KMS-11 (cell line): Measurements from ENCODE around the gene TAF11.

Experiments used
- H2AFZ ChIP-seq: fragments of 200-600 bp; sonication (generic); 2 replicates; pipeline ENCODE4 v1.6.1; 2016; ENCODE audit warnings: antibody characterized with exemption, mixed run types, low read depth
- H3K27ac ChIP-seq: fragments of 200-600 bp; sonication (generic); 2 replicates; pipeline ENCODE4 v1.6.1; 2016; ENCODE audit warnings: mild to moderate bottlenecking, mixed run types
- H3K27me3 ChIP-seq: fragments of 200-600 bp; sonication (generic); 2 replicates; pipeline ENCODE4 v1.6.1; 2017; ENCODE audit warnings: mild to moderate bottlenecking, low read depth, mixed run types, moderate library complexity; ENCODE audit not compliant: insufficient read depth
- H3K36me3 ChIP-seq: fragments of 200-600 bp; sonication (generic); 2 replicates; pipeline ENCODE4 v1.6.1; 2017; ENCODE audit warnings: mild to moderate bottlenecking, mixed run types; ENCODE audit not compliant: insufficient read depth
- H3K4me1 ChIP-seq: fragments of 200-600 bp; sonication (generic); 2 replicates; pipeline ENCODE4 v1.6.1; 2016; ENCODE audit warnings: mild to moderate bottlenecking, low read depth, mixed run types; ENCODE audit not compliant: poor library complexity, severe bottlenecking
- H3K4me2 ChIP-seq: fragments of 200-600 bp; sonication (generic); 2 replicates; pipeline ENCODE4 v1.7.0; 2016; ENCODE audit warnings: mild to moderate bottlenecking, mixed run types
- H3K4me3 ChIP-seq: fragments of 200-600 bp; sonication (generic); IDR thresholded peaks from 2 replicates; pipeline ENCODE4 v1.6.1; 2017; ENCODE audit warnings: low read depth, low read length, mixed read lengths; ENCODE audit not compliant: insufficient read depth
- H3K79me2 ChIP-seq: fragments of 200-600 bp; sonication (generic); 2 replicates; pipeline ENCODE4 v1.6.1; 2016; ENCODE audit warnings: low read depth, mixed run types; ENCODE audit not compliant: insufficient read depth
- H3K9ac ChIP-seq: fragments of 200-600 bp; sonication (generic); 2 replicates; pipeline ENCODE4 v1.6.1; 2016; ENCODE audit warnings: mild to moderate bottlenecking, mixed run types
- H4K20me1 ChIP-seq: fragments of 200-600 bp; sonication (generic); 2 replicates; pipeline ENCODE4 v1.6.1; 2016; ENCODE audit warnings: mild to moderate bottlenecking, mixed run types; ENCODE audit not compliant: insufficient read depth
- CTCF ChIP-seq: fragments of 200-600 bp; sonication (generic); conservative IDR thresholded peaks from 2 replicates; pipeline ENCODE4 v1.6.1; 2017; ENCODE audit warnings: low read depth, mild to moderate bottlenecking, antibody characterized with exemption, low read length, moderate library complexity, mixed read lengths

The TAF11 gene

GRCh38 chr6:34909320-34909883, 21.6 kb upstream of the TAF11 start:
- H3K4me3 ChIP-seq = no peak overlapping the region
- no peaks in the 10 kb centered on the region for H3K79me2 ChIP-seq
- H3K27me3 ChIP-seq = peaks cover 3% of the 10 kb centered on the region; the same call in 1 of the 2 replicates
- no peak overlapping the region for H3K27ac ChIP-seq
- TF ChIP-seq CTCF = no peak
- H3K9ac ChIP-seq = no peak overlapping the region
- H2AFZ ChIP-seq = no peak overlapping the region
- no peak overlapping the region for H3K4me2 ChIP-seq
- H3K4me1 ChIP-seq = peaks cover 38% of the 10 kb centered on the region
- no peaks in the 10 kb centered on the region for H3K36me3 ChIP-seq
- peaks cover 11% of the 10 kb centered on the region; the same call in 1 of the 2 replicates for H4K20me1 ChIP-seq

GRCh38 chr6:34908194-34908593, 20.4 kb upstream of the TAF11 start:
- Histone ChIP-seq H3K9ac (no peak overlapping the region), H4K20me1 (peaks cover 7% of the 10 kb centered on the region; the same call in 1 of the 2 replicates), H3K36me3 (no peaks in the 10 kb centered on the region), H3K79me2 (no peaks in the 10 kb centered on the region), H2AFZ (no peak overlapping the region), H3K27ac (no peak overlapping the region), H3K4me3 (no peak overlapping the region), H3K27me3 (no peaks in the 10 kb centered on the region; the same call in 1 of the 2 replicates), H3K4me2 (no peak overlapping the region), H3K4me1 (peaks cover 29% of the 10 kb centered on the region)
- no peak for TF ChIP-seq CTCF

GRCh38 chr6:34906826-34907225, 19.0 kb upstream of the TAF11 start:
- Histone ChIP-seq H3K4me2 (no peak overlapping the region), H2AFZ (no peak overlapping the region), H3K4me1 (peaks cover 15% of the 10 kb centered on the region), H3K79me2 (no peaks in the 10 kb centered on the region), H3K9ac (no peak overlapping the region), H4K20me1 (no peaks in the 10 kb centered on the region), H3K36me3 (no peaks in the 10 kb centered on the region), H3K4me3 (no peak overlapping the region), H3K27ac (no peak overlapping the region), H3K27me3 (no peaks in the 10 kb centered on the region; the same call in 1 of the 2 replicates)
- TF ChIP-seq CTCF = no peak

GRCh38 chr6:34904990-34905613, 17.3 kb upstream of the TAF11 start:
- H3K9ac ChIP-seq = no peak overlapping the region
- peaks cover 24% of the 10 kb centered on the region for H3K4me1 ChIP-seq
- H3K79me2 ChIP-seq = no peaks in the 10 kb centered on the region
- H3K4me2 ChIP-seq = no peak overlapping the region
- H3K36me3 ChIP-seq = no peaks in the 10 kb centered on the region
- no peak overlapping the region for H2AFZ ChIP-seq
- TF ChIP-seq CTCF = no peak
- H4K20me1 ChIP-seq = no peaks in the 10 kb centered on the region
- no peak overlapping the region for H3K27ac ChIP-seq
- no peak overlapping the region for H3K4me3 ChIP-seq
- no peaks in the 10 kb centered on the region; the same call in 1 of the 2 replicates for H3K27me3 ChIP-seq
